ENCODE results near the gene GLYR1. TPM values are rescaled to one million over a fixed set of nuclear protein-coding genes. Genes with fewer than 3 reads are reported as not detected.

Gene GLYR1
- total RNA-seq, 4 donors from 2014 or later = 38.8 to 64.7 (median 41.5) TPM

DNA sequence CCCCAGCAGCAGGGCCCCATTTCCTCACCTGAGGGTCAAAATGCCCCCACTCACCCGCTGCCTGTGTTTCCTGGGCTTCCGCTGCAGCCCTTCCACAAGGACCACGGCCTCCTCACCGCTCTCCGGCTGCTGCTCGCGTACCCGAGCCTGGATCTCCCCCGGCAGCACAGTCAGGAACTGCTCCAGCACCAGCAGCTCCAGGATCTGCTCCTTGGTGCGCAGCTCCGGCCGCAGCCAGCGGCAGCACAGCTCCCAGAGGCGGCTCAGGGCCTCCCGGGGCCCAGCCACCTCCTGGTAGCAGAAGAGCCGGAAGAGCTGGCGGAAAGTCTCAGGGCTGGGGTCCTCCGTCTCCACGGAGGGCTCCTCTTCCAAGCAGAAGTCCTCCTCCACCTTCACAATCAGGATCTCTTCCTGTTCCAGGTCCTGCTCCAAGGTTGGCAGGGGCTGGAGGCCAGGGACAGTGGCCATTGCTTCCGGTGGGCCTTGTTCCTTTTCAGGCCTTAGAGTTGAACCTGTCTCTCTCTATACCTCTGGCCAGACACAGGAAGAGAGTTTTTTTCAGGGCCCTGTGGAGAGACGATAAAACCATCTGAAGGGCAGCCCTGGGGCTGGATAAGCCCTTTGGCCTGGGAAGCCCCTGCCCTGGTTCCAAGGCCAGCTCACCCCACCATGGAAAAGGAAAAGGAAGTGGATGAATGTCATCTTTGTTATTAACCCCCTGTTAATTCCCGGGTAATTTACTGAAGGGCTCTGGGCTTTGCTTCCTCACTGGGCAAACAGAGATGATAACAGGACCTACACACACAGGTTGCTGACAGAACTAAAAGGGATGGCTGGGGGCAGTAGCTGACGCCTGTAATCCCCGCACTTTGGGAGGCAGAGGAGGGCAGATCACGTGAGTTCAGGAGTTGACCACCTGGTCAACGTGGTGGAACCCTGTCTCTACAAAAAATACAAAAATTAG is 81.3 kb downstream of the GLYR1 start:
- TF ChIP-seq, protein P1, sequence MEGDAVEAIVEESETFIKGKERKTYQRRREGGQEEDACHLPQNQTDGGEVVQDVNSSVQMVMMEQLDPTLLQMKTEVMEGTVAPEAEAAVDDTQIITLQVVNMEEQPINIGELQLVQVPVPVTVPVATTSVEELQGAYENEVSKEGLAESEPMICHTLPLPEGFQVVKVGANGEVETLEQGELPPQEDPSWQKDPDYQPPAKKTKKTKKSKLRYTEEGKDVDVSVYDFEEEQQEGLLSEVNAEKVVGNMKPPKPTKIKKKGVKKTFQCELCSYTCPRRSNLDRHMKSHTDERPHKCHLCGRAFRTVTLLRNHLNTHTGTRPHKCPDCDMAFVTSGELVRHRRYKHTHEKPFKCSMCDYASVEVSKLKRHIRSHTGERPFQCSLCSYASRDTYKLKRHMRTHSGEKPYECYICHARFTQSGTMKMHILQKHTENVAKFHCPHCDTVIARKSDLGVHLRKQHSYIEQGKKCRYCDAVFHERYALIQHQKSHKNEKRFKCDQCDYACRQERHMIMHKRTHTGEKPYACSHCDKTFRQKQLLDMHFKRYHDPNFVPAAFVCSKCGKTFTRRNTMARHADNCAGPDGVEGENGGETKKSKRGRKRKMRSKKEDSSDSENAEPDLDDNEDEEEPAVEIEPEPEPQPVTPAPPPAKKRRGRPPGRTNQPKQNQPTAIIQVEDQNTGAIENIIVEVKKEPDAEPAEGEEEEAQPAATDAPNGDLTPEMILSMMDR (IDR thresholded peaks at IDR 0.05; ENCODE audit: low read depth) = no peak

DNA sequence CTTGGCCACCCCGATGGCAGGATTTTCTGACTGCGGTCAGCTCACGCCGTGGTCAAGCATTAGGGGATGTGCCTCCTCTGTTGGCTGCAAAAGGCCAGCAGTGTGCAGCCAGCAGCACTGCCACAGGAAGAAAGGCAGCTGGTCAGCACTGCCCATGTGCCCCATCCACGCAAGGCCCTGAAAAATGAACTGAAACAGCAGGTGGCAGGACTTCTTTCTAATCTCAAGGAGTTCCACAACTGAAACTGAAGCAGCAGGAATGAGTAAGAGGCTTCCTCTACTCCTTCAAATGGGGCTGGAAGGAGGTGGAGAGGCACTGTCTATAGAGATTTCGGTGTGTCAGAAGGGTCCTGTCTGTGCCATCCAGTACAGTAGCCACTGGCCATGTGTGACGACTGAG is 83.3 kb downstream of the GLYR1 start:
- TF ChIP-seq, protein P1 (IDR thresholded peaks at IDR 0.05; ENCODE audit: low read depth) = no peak

DNA sequence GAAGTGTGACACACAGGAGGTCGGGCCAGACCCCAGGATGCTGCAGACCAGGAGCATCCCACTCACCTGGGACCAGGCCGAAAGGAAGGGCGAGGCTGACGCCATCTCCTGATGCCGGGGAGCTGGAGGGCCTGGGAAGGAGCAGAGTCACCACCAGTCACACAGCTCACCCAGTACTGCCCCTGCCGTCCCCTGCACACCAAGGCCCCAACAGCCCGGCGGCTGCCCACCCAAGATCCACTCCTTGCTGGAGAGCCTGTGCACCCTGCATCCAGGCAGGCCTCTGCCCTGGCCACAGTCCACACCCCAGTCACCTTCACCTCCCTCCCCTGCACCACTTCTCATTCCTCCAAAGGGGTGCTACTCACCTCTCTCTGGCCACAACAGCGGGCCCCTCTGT is 84.9 kb downstream of the GLYR1 start:
- TF ChIP-seq, protein P1 (IDR thresholded peaks at IDR 0.05; ENCODE audit: low read depth) = no peak

DNA sequence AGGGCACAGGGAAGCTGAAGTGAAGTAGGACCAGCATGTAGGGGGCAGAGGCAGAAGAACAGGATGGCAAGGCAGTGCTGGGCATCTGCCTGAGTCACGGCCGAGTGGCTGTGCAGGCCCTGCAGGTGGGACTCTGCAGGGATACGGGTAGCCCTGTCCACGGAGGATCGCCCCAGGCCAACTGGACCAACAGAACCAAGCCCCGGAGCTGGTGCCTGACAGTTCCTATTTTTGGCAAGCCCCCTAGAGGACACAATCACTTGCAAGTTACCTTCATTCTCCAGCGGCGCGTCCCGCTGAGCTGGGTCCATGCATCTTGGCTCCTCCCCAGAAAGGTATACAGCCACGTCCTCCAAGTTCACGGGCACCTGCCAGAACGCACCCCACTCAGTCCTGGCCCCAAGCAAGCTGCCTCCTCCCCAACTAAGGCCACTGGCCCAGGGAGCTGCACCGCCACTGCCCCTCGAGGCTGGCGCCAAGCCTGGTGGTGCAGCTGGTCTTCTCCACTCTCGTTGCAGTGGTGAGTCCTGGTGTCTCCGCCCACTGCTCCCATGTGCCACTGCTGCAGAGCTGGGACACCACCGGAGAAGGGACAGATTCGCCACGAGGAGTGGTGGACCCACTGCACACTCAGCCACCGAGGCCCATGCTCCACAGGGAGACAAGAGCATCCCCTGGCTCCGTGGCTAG is 86.7 kb downstream of the GLYR1 start:
- TF ChIP-seq, protein P1 (IDR thresholded peaks at IDR 0.05; ENCODE audit: low read depth) = no peak

DNA sequence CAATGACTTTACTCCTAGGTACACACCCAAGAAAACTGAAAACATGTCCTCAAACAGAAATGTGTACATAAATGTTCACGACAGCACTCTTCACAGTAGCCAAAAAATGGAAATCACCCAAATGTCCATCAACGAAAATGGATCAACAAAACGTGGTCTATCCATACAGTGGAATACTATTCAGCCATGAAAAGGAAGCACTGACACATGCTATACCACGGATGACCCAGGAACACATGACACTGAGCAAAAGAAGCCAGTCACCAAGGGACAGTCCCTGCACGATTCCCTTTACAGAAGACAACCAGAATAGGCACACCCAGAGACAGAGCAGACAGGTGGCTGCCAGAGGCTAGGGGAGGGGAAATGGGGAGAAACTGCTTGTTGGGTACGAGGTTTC is 91.4 kb downstream of the GLYR1 start:
- TF ChIP-seq, protein P1 (IDR thresholded peaks at IDR 0.05; ENCODE audit: low read depth) = no peak

DNA sequence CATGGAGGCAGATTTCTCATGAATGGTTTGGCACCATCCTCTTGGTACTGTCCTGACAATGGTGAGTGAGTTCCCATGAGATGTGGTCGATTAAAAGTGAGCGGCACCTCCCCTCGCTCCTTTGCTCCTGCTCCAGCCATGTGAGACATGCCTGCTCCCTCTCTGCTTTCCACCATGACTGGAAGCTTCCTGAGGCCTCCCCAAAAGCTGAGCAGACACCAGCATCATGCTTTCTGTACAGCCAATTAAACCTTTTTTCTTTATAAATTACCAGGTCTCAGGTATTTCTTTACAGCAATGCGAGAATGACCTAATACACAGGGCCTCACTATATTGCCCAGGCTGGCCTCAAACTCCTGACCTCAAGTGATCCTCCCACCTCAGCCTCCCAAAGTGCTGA is 92.2 kb downstream of the GLYR1 start:
- TF ChIP-seq, protein P1 (IDR thresholded peaks at IDR 0.05; ENCODE audit: low read depth) = no peak

DNA sequence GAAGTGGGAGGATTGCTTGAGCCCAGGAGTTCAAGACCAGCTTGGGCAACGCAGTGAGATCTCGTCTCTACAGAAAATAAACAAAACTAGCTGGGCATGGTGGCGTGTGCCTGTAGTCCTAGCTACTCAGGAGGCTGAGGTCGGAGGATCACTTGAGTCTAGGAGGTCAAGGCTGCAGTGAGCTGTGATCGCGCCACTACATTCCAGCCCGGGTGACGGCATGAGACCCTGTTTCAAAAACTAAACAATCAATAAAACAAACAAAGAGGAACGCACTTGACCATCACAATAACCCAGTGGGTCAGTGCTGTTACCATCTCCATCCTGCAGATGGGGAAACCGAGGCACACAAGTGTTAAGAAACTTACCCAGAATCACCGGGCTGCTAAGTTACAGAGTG is 93.9 kb downstream of the GLYR1 start:
- TF ChIP-seq, protein P1 (IDR thresholded peaks at IDR 0.05; ENCODE audit: low read depth) = no peak

Measured in subcutaneous adipose tissue (tissue), 4 donors.